GM12864 (cell line): ENCODE results near the gene H1-8.
"Not testable (repeated sequence)": the region's sequence is repeated elsewhere in the genome, so short reads cannot be mapped to it uniquely, and the experiment has no call there.

Source experiments
- DNase-seq: peaks from one replicate; pipeline ENCODE4 v3.0.0-alpha.2; 2011; ENCODE audit warnings: low read depth
- H3K4me3 ChIP-seq: 2 replicates; pipeline ENCODE4 v1.5.1; 2011; ENCODE audit warnings: mild to moderate bottlenecking, low read depth, low read length, control low read depth
- CTCF ChIP-seq: IDR thresholded peaks from 2 replicates; pipeline ENCODE4 v1.5.1; 2011; ENCODE audit warnings: low read depth, mild to moderate bottlenecking, moderate library complexity, low read length, control low read depth, inconsistent platforms; ENCODE audit errors: missing control alignments

The H1-8 gene, protein sequence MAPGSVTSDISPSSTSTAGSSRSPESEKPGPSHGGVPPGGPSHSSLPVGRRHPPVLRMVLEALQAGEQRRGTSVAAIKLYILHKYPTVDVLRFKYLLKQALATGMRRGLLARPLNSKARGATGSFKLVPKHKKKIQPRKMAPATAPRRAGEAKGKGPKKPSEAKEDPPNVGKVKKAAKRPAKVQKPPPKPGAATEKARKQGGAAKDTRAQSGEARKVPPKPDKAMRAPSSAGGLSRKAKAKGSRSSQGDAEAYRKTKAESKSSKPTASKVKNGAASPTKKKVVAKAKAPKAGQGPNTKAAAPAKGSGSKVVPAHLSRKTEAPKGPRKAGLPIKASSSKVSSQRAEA

GRCh38 chr3:129543156-129543790, at the start of gene H1-8:
TSS of gene H1-8 (plus strand) at chr3:129543175. CDS start at chr3:129543219, 44 bp downstream.
- no peak for DNase-seq
- H3K4me3 ChIP-seq = no peak within 1 kb of the TSS
- TF ChIP-seq CTCF = no peak

DNA sequence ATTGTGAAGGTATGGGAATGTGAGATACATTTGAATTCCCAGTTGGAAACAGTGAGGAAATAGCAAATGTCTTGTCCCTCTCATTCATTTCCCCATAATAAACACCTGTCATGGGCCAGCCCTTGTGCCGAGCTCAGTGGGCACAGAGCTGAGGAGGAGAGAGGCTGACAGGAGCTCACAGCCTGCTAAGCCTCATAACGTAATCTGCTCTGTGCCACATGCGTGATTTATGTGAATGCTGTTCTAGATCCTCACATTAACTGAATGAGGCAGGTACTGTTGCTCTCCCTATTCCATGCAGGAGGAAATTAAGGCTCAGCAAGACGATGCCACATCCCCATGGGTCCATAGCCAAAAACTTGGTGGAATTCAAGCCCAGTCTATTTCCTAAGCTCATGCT, 49.8 kb upstream of the H1-8 start:
- no peak for DNase-seq
- no peak for TF ChIP-seq CTCF
- no peak overlapping the region for H3K4me3 ChIP-seq

DNA sequence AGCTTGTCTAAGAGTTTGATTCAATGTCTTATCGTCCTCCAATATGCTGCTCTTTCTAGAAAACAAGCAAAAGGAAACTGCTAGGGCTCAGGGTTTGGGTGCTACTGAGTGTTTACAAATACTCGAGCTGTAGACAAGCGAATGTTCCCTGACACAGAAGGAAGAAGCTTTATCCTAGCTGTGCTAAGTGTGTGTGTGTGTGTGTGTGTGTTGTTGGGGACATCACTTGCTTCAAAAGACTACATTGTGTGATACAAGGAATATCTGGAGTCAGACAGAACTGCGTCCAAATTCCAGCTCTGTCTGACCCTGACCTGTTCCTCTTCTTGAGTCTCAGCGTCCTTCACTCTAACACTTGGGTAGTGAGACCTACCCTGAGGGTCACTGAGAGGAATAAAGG, 48.5 kb upstream of the H1-8 start:
- H3K4me3 ChIP-seq, DNase-seq: not testable (repeated sequence)

GRCh38 chr3:129495006-129495639, 47.9 kb upstream of the H1-8 start:
- DNase-seq = not testable (repeated sequence)

DNA sequence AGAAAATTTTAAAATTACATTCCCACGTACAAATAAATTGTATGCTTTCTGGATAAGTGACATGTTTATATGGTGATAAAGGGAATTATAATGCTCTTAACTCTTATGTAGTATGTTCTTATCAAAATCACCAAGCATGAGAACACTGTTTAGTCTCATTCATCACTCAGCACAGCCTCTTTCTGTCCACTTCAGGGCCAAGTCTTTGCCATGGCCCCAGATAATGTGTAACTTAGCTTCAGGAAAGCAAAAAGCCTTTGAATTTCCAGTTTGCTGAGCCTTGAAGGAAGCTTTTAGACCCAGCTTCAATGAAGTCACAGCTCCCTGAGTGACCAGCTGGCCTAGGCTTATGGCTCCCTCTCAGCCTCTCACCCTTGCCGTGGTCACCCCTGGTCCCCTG, 45.1 kb upstream of the H1-8 start:
- H3K4me3 ChIP-seq, DNase-seq: not testable (repeated sequence)

More at GRCh38 chr3:129495006-129495639, 47.9 kb upstream of the H1-8 start:
- not testable (repeated sequence) for H3K4me3 ChIP-seq

GRCh38 chr3:129498603-129499488, 44.1 kb upstream of the H1-8 start:
- not testable (repeated sequence) for DNase-seq, H3K4me3 ChIP-seq

- DNase-seq, H3K4me3 ChIP-seq: not testable (repeated sequence)
These were observed 43.2 kb upstream of the H1-8 start for GRCh38 chr3:129499604-129500333.

- no peak overlapping the region for H3K4me3 ChIP-seq
- no peak for DNase-seq
- no peak for TF ChIP-seq CTCF
These were observed 42.7 kb upstream of the H1-8 start for GRCh38 chr3:129500334-129500658.

DNA sequence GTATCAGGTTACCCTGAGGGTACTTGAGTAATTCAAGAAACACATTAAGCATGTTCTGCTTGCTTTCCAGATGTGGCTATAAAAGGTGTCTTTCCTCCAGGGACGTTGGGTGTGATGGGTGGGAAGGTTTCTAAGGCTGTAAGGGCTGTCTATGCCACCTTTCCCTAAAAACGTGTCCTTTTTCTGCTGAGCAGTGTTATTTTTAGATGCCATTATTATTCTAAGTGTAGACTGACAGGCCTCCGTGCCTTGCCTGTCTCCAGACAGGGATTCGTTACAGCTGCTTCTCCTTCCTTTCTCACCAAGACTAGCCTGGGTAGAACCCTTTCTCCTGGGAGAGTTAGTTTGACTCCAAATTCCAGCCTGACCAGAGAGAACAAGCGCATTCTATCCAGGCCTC, 41.3 kb upstream of the H1-8 start:
- no peak overlapping the region for H3K4me3 ChIP-seq
- DNase-seq = no peak
- no peak for TF ChIP-seq CTCF
